Fibroblast of the conjunctiva (primary cell): ENCODE results near the gene GLCE.
"Not testable (repeated sequence)": the region's sequence is repeated elsewhere in the genome, so short reads cannot be mapped to it uniquely, and the experiment has no call there.

Experiments used
- DNase-seq: peaks from one replicate; pipeline ENCODE4 v3.0.0-alpha.2; 2010; ENCODE audit warnings: low read depth

The GLCE gene

GRCh38 chr15:69299451-69299886 is 139.0 kb downstream of the GLCE start:
- no peak for DNase-seq

GRCh38 chr15:69299943-69300588 is 139.6 kb downstream of the GLCE start:
- DNase-seq, result no peak

GRCh38 chr15:69301101-69301500 is 140.7 kb downstream of the GLCE start:
- not testable (repeated sequence) for DNase-seq

GRCh38 chr15:69302087-69302486 is 141.7 kb downstream of the GLCE start:
- DNase-seq, result not testable (repeated sequence)

GRCh38 chr15:69302929-69303328 is 142.5 kb downstream of the GLCE start:
- no peak for DNase-seq

GRCh38 chr15:69303337-69304181 is 143.1 kb downstream of the GLCE start:
- no peak for DNase-seq

GRCh38 chr15:69304182-69304545 is 143.7 kb downstream of the GLCE start:
- peak; percentile 60 for DNase-seq

- DNase-seq, result peak; percentile 55
Measured at GRCh38 chr15:69305204-69305931, 144.9 kb downstream of the GLCE start.

GRCh38 chr15:69305933-69306568 is 145.6 kb downstream of the GLCE start:
- DNase-seq, result no peak

GRCh38 chr15:69307939-69308338 is 147.5 kb downstream of the GLCE start:
- DNase-seq, result no peak

GRCh38 chr15:69308949-69309348 is 148.5 kb downstream of the GLCE start:
- no peak for DNase-seq

- no peak for DNase-seq
Measured at GRCh38 chr15:69311319-69311721, 150.9 kb downstream of the GLCE start.

- DNase-seq, result no peak
Measured at GRCh38 chr15:69313432-69314000, 153.1 kb downstream of the GLCE start.

- no peak for DNase-seq
Measured at GRCh38 chr15:69314131-69314530, 153.7 kb downstream of the GLCE start.

- DNase-seq, result no peak
Measured at GRCh38 chr15:69314736-69315135, 154.3 kb downstream of the GLCE start.

- no peak for DNase-seq
Measured at GRCh38 chr15:69315402-69316110, 155.1 kb downstream of the GLCE start.

GRCh38 chr15:69316291-69316690 is 155.9 kb downstream of the GLCE start:
- no peak for DNase-seq

- no peak for DNase-seq
Measured at GRCh38 chr15:69317392-69317841, 157.0 kb downstream of the GLCE start.

- no peak for DNase-seq
Measured at GRCh38 chr15:69318033-69318432, 157.6 kb downstream of the GLCE start.

- DNase-seq, result no peak
Measured at GRCh38 chr15:69319384-69320375, 159.2 kb downstream of the GLCE start.
